NCI-H2081 treated with DMSO at 0.1 percent for 48 hours (cell line): ENCODE measurements around the gene NLGN3.

ENCODE experiments used
- DNase-seq: peaks from one replicate; lab custom pipeline; 2025; lab: John Stamatoyannopoulos, UW

The NLGN3 gene

DNA sequence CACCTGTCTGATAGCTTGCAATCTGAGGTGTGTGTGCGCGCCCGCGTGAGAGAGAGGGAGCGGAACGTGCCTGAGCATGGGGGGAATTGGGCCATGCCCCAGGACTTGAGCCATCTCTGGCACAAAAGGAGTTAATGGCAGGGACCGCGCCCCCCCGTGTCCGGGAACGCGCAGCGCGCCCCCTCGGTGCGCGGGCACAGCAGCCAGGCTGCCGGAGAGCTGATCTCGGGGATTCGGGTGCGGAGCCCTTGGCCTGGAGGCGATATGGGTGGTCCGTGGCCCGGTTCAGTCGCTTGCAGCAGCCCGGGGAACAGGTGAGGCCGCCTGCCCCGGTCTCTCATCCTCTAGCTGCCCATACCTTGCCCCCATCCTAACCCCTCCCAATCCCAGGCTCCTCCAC lies at the start of gene NLGN3:
TSS of gene NLGN3 (plus strand) at position 191 of the 400 bp plus-strand sequence. CDS start 2,909 bp downstream, outside the sequence.
- DNase-seq, result no peak

DNA sequence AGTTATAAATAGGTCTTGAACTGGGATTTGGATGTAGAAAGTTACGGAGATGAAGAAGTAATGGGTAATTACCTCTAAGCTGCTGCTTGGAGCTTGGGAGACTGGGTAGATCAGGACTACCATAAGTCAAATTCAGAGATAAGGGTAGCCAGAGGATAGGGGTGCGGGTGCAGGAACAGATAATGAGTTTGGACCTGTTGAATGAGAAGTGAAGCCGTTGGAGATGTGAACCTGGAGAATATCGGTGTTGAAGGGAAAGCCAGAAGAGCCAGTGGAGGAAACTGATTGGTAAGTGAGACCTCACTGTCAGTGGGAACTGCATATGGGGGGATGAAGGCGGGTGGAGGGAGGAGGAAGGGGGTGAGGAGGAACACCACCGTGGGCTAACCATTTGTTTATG lies 49.6 kb upstream of the NLGN3 start:
- DNase-seq, result no peak

DNA sequence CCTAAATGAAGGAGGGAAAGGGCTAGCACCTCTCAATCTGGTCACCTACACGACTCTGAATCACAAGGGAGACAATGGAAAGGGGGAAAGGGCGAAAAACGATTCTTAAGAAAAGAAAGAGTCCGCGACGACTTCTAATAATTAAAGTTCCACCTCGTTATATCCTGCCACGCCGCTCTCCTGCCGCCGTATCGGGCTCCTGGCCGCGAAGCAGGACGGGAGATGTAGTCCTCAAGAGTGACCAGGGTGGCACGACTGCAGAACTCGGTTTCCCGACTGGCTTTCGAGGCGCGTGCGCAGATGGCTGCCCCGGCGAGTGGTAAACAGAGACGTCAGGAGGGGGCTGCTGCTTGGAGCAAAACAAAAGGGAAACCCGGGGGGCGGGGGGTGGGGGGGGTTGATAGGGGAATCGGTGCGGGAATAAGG lies 49.1 kb upstream of the NLGN3 start, which contains the start of gene FOXO4:
TSS of gene FOXO4 (plus strand) at position 297 of the 426 bp plus-strand sequence. CDS start 678 bp downstream, outside the sequence.
- peak; percentile 57 for DNase-seq

DNA sequence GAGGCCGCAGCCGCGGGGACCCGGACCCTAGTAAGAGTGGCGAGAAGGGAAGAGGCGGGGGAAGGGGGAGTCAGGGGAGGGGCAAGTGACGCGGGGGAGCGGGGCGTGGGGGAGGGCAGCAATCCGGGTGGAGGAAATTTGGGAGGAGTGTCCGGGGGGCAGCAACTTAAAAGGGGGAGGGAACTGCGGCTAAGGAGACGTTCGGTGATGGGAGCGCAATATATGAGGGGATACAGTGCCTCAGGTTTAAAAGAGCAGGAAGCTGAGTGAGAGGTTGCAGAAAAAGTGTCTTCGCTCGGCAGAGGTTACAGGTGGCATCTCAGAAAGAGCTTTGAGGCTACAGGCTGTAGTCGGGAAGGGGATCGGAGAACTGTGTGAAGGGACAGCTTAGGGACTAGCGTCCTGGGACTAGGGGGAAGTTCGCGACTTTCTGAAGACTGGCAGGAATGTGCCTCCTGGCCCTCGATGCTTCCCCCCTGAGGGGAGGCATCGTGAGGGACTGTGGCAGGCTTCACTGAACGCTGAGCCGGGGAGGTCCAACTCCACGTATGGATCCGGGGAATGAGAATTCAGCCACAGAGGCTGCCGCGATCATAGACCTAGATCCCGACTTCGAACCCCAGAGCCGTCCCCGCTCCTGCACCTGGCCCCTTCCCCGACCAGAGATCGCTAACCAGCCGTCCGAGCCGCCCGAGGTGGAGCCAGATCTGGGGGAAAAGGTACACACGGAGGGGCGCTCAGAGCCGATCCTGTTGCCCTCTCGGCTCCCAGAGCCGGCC lies 48.5 kb upstream of the NLGN3 start:
- DNase-seq, result no peak

DNA sequence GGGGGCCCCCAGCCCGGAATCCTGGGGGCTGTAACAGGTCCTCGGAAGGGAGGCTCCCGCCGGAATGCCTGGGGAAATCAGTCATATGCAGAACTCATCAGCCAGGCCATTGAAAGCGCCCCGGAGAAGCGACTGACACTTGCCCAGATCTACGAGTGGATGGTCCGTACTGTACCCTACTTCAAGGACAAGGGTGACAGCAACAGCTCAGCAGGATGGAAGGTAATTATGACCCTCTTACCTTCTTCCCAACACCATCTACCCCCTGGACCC lies 47.9 kb upstream of the NLGN3 start:
- no peak for DNase-seq

DNA sequence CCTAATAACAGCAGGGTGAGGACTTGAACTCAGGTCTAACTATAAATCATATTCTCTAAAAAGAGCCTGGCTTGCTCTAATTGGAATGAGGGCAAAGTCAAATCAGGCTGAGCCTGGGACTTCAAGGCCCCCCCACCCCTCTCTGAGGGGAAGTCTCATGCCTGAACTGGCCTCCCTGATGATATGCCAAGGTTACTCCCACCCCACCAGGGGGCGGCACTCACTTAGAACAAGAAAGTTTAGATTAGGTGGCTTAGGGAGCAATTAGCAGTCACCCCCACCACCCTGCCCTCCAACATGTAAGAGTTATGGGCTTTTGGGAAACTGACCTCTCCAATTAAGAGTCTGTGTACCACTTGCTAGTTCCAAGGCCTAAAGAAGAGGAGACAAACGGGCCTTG lies 46.3 kb upstream of the NLGN3 start:
- no peak for DNase-seq

DNA sequence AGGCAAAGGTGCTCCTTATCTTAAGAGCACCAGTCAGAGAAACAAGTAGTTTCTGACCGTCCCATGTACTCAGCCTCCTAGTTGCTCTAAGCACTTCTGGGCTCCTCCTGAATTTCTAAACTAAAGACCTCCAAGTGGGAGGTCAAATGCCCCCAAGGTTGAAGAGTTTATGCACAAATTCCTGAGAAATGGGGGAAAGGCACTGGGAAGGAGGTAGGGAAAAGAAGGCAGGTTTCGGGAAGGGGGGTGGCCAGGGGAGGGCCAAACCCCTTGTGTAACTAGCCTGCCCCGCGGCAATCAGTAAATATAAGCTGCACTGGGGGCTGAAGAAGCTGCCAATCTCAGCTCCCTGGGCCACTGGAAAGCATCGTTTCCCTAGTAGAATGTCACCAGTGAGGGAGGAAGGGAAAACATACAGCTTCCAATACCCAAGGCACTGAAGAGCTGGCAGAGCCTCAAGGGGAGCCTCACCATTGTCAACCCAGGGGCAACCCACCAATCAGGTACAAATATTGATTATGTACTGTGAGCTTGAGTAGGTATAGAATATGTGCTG lies 45.6 kb upstream of the NLGN3 start:
- DNase-seq, result no peak

DNA sequence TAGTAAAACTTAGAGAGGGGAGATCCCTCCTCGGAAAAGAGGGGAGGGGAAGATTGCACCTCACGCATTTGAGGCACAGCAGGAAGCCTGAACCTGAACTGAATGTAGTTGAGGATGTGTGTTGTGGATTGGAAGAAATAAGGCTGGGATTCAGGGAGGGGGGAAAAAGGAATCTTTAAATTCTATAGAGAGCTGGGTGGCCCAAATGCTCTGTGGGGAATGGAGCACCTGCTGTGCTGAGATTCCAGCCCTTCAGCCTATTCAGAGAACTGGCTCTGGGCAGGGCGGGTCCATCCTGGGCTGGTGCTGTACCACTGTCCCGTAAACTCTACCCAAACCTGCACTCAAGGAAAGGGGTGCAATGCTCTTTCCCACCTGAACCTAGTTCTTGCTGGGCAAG lies 44.9 kb upstream of the NLGN3 start:
- DNase-seq, result no peak

DNA sequence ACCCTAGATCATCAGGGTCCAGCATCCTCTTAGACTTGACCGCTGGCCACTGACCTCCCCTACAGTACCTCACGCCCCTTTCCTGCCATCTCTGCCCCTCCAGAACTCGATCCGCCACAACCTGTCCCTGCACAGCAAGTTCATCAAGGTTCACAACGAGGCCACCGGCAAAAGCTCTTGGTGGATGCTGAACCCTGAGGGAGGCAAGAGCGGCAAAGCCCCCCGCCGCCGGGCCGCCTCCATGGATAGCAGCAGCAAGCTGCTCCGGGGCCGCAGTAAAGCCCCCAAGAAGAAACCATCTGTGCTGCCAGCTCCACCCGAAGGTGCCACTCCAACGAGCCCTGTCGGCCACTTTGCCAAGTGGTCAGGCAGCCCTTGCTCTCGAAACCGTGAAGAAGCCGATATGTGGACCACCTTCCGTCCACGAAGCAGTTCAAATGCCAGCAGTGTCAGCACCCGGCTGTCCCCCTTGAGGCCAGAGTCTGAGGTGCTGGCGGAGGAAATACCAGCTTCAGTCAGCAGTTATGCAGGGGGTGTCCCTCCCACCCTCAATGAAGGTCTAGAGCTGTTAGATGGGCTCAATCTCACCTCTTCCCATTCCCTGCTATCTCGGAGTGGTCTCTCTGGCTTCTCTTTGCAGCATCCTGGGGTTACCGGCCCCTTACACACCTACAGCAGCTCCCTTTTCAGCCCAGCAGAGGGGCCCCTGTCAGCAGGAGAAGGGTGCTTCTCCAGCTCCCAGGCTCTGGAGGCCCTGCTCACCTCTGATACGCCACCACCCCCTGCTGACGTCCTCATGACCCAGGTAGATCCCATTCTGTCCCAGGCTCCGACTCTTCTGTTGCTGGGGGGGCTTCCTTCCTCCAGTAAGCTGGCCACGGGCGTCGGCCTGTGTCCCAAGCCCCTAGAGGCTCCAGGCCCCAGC lies 43.8 kb upstream of the NLGN3 start:
- DNase-seq, result no peak

DNA sequence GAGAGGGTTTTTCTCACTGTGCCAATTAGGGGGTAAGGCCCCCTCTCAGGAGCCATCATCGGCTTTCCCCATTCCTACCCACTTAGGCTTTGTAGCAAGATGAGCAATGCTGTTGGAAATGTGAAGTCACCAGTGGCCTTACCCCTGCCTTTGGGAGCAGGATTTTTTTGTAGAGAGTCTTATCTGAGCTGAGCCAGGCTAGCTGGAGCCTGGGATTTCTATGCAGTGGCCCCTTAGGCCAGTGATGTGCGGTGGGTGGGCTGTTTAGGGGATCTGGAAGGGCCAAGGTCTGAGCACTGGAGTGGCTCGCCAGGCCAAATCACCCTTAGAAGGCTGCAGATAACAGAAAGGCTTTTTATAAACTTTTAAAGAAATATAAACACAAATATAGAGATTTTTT lies 42.3 kb upstream of the NLGN3 start:
- no peak for DNase-seq

DNA sequence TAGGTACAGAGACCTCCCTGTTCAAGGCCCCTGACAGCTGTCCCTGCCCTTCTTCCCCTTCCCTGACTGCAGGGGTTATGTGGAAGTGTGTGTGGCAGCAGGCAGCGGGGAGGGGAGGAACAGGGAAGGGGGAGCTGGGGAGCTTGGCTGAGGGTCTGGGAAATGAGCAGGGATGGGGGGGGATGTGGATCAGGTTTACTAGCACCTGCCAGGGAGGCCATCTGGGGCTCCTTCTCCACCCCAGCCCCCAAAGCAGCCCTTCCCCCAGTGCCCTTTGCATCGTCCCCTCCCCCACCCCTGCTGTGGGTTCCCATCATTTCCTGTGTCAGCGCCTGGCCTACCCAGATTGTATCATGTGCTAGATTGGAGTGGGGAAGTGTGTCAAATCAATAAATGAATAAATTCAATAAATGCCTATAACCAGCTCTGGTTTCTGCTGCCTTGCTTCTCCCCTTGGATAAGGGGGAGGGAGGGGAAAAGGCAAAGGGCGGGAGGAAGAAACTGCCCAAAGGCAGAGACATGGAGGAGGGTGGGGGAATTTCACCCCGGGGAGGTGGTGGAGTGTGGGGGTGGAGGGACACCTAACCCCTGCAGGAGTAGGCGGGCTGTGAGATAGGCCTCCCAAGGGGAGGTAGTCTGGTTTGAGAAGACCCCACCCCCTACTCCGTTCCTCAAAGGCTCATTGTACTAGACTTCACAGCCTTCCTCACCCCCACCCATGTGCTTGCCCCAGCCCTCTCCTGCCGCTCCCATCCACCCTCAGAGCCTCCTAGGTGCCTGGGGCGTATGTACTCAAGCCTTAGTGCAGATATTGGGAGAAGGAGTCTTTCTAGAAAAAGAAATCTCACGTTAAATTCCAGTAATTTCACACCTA lies 41.3 kb upstream of the NLGN3 start:
- DNase-seq, result no peak

DNA sequence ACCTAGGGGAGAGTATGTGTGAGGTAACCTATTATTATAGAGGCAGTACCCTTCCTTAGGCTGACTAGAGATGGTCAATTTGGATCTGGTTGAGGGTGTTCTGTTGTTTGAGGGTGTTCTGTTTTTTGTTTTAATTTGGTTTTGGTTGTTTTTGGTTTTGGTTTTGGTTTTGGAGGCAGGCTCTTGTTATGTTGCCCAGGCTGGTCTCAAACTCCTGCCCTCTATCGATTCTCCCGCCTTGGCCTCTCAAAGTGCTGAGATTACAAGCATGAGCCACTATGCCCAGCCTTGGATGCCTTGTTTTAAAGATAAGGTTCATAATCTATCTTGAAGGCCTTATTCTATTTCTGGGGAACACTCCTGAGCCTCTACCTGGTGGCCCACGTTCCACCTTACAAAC lies 39.0 kb upstream of the NLGN3 start:
- no peak for DNase-seq

DNA sequence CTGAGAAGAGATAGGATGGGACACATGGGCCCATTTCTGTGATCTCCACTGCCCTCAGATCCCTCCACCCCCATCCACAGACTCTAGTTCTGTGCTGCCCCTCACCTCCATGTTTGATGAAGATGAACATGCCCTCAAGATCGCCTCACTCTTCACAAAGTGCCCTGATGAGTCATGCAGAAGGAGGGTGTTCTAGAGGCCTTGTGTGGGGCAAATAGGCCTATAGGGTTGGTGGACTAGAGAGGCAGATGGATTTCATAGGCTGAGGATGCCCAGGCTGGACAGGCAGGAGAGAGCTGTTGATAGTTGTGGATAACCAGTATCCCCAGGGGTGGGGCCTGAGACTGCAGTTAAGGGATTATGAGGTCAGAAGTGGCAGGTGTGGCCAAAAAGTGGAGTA lies 38.2 kb upstream of the NLGN3 start, which contains the start of gene CXorf65:
TSS of gene CXorf65 (minus strand) at position 314 of the 400 bp plus-strand sequence. CDS start at position 130, 184 bp downstream.
- no peak for DNase-seq

DNA sequence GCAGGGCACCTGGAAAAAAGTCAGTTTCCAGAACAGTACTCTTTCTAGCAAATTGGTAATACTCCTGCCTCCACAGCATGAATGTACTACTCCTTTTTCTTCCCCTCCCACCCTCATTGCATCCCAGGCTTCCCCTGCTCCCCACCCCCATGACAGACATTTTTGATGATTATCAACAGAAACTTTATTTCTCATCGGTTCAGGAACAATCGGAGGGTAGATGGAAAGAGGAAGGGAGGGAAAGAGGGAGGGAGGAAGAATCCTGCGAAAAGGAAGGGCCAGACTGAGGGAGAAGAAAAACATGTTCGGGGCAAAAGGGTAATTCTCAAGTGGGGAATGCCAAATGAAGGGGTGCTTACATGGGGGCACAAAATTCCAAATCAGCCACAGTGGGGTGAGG lies 37.4 kb upstream of the NLGN3 start:
- no peak for DNase-seq

DNA sequence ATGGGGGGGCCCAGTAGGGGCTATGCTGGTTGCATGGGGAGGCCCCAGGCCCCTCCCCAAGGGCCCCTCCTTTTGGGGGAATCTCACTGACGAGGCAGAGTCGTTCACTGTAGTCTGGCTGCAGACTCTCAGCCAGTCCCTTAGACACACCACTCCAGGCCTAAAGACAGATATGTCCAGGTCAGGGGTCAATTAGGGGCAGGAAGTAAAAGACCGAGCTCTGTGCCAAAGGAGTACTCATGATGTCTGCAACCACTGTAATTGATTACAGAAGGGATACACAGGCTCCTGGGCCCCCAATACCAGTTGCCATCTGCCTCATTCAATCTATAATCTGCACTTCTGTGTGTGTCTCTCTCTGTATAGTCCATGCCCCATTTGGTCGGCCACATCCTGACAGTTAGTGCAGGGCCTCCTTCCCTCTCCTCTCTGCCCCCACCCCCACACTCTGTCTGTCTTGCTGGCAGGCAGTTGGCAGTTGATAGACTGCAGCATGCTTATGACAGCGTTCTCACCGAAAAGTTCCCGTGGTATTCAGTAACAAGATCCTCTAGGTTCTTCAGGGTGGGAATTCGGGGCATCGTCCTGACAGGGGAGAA lies 36.8 kb upstream of the NLGN3 start:
- DNase-seq, result no peak

DNA sequence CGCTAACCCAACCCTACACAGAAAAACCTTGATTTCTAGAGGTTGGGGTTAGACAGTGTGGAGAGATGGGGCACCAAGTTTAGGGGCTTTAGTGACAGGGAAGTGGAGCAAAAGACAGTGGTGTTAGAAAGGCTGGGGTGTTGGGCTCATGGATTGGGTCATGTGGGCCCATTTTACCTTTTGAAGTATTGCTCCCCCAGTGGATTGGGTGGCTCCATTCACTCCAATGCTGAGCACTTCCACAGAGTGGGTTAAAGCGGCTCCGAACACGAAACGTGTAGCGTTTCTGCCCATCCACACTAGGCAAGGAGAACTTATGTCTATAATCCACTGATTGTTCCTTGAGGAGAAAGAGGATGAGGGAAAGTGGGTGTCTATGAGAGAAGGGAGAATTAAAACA lies 35.6 kb upstream of the NLGN3 start:
- no peak for DNase-seq

DNA sequence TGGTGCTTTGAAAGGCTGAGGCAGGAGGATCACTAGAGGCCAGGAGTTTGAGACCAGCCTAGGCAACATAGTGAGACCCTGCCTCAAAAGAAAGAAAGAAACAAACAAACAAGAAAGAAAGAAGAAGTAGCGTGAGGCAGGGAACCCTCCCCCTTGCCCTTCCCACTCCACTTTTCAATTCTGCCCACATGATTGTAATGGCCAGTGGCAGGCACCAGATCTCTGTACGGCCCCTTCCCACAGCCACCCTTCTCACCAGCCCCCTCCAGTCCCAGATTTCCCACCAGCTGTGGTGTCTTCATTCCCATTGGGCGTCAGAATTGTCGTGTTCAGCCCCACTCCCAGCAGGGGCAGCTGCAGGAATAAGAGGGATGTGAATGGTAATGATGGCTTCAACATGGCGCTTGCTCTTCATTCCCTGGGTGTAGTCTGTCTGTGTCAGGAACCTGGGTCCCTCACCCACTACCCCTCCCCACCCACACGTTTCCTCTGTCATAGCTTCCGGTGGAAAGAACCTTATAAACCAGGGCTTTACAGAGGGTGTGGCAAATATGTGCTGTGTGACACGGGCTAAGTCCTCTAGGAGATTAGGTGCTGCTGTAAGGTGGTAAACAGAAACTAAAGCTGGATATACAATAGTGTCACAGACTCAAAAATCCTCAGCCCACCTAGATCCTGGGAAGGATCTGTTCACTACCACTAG lies 33.3 kb upstream of the NLGN3 start, which contains the start of gene IL2RG:
TSS of gene IL2RG (minus strand) at position 437 of the 703 bp plus-strand sequence. CDS start at position 399, 38 bp downstream.
- DNase-seq, result no peak

DNA sequence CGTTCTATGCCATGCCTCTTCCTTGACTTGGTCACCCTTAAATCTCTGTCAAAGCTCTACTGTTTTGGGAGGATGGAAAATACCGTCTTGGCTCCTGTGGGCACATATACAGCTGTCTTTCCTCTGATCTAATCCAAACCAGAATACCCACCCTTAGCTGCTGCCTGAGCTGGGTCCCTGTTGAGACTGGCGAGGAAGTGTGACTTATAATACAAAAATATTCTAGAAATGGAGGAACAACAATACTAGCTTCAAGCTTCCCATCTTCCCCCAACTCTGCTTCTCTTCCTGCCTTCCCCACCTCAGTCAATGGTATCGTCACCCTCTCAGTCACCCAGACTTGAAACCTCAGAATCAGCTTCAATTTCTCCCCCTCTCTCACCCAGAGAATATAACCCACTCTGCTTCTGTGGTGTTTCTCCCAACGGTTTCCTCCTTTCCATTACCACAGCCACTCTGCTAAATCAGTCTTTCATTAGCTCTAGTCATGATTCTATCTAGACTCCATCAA lies 32.7 kb upstream of the NLGN3 start:
- no peak for DNase-seq

DNA sequence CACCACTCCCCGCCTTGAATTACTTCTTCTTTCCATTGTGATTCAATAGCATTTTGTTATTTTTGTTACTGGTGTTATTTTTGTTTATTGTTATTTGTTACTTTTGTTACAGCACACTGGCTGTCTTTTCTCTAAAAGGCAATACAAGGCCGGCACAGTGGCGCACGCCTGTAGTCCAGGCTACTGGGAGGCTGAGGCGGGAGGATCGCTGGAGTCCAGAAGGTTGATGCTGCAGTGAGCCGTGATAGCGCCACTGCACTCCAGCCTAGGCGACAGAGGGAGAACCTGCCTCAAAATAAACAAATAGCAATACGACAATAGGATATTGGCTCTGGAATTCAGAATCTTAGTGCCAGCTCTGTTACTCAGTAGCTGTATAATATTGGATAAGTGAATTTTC lies 27.3 kb upstream of the NLGN3 start:
- DNase-seq, result no peak
